ENCODE results near the gene DPEP1.
"Not testable (repeated sequence)": the region's sequence is repeated elsewhere in the genome, so short reads cannot be mapped to it uniquely, and the experiment has no call there.

DPEP1 gene

GRCh38 chr16:89577055-89577759 is 36.2 kb upstream of the DPEP1 start:
- no peak for DNase-seq (ENCODE audit: low read depth)

- DNase-seq (ENCODE audit: low read depth), result no peak
Observed at GRCh38 chr16:89579351-89579750, 34.1 kb upstream of the DPEP1 start.

GRCh38 chr16:89581045-89581695 is 32.3 kb upstream of the DPEP1 start:
- peak; percentile 100 for DNase-seq (ENCODE audit: low read depth)

- peak; percentile 72 for DNase-seq (ENCODE audit: low read depth)
Observed at GRCh38 chr16:89581861-89582563, 31.4 kb upstream of the DPEP1 start.

- no peak for DNase-seq (ENCODE audit: low read depth)
Observed at GRCh38 chr16:89582614-89583196, 30.7 kb upstream of the DPEP1 start.

GRCh38 chr16:89583197-89583894 is 30.1 kb upstream of the DPEP1 start:
- no peak for DNase-seq (ENCODE audit: low read depth)

- DNase-seq (ENCODE audit: low read depth), result no peak
Observed at GRCh38 chr16:89583895-89584644, 29.4 kb upstream of the DPEP1 start.

GRCh38 chr16:89584768-89585549 is 28.5 kb upstream of the DPEP1 start:
- DNase-seq (ENCODE audit: low read depth), result no peak

- no peak for DNase-seq (ENCODE audit: low read depth)
Observed at GRCh38 chr16:89586218-89586617, 27.2 kb upstream of the DPEP1 start.

- peak; percentile 55 for DNase-seq (ENCODE audit: low read depth)
Observed at GRCh38 chr16:89586853-89587252, 26.6 kb upstream of the DPEP1 start.

GRCh38 chr16:89587676-89588075 is 25.8 kb upstream of the DPEP1 start:
- not testable (repeated sequence) for DNase-seq (ENCODE audit: low read depth)

- DNase-seq (ENCODE audit: low read depth), result no peak
Observed at GRCh38 chr16:89588413-89589109, 24.9 kb upstream of the DPEP1 start.

- no peak for DNase-seq (ENCODE audit: low read depth)
Observed at GRCh38 chr16:89589241-89589926, 24.1 kb upstream of the DPEP1 start.

GRCh38 chr16:89593841-89594240 is 19.6 kb upstream of the DPEP1 start:
- DNase-seq (ENCODE audit: low read depth), result no peak

GRCh38 chr16:89595330-89596060 is 17.9 kb upstream of the DPEP1 start:
- no peak for DNase-seq (ENCODE audit: low read depth)

- no peak for DNase-seq (ENCODE audit: low read depth)
Observed at GRCh38 chr16:89596061-89596689, 17.3 kb upstream of the DPEP1 start.

- no peak for DNase-seq (ENCODE audit: low read depth)
Observed at GRCh38 chr16:89596957-89597649, 16.3 kb upstream of the DPEP1 start.

GRCh38 chr16:89598199-89598598 is 15.2 kb upstream of the DPEP1 start:
- DNase-seq (ENCODE audit: low read depth), result peak; percentile 69
